ENCODE results near the gene ATF6. TPM values are rescaled to one million over a fixed set of nuclear protein-coding genes. Genes with fewer than 3 reads are reported as not detected.
A peak's percentile ranks its signal among the peaks of the same experiment; 100 is the strongest.

The ATF6 gene
- total and polyA plus RNA-seq, 9 of the 15 experiments (the other 6 are each of a cell fraction or from before 2014, with no cell fraction given): 11.7 to 32.4 (median 20.4) TPM

GRCh38 chr1:161726473-161727255, 39.5 kb upstream of the ATF6 start (continued):
- TF ChIP-seq, protein P1, sequence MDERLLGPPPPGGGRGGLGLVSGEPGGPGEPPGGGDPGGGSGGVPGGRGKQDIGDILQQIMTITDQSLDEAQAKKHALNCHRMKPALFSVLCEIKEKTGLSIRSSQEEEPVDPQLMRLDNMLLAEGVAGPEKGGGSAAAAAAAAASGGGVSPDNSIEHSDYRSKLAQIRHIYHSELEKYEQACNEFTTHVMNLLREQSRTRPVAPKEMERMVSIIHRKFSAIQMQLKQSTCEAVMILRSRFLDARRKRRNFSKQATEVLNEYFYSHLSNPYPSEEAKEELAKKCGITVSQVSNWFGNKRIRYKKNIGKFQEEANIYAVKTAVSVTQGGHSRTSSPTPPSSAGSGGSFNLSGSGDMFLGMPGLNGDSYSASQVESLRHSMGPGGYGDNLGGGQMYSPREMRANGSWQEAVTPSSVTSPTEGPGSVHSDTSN (CRISPR knock-in tag; IDR thresholded peaks at IDR 0.05; ENCODE audit: low read depth): no peak
- TF ChIP-seq, protein P1 (tag; conservative IDR thresholded peaks at IDR 0.05; ENCODE audit: low read depth): no peak
- TF ChIP-seq ZNF324 (CRISPR knock-in tag; IDR thresholded peaks at IDR 0.05) (no peak), POLR3G (IDR thresholded peaks at IDR 0.05; ENCODE audit: extremely low read depth, insufficient read length, insufficient replicate concordance) (no peak), SPI1 (IDR thresholded peaks at IDR 0.05; ENCODE audit: borderline replicate concordance, low read depth, low read length) (no peak), TBL1XR1 (IDR thresholded peaks at IDR 0.05; ENCODE audit: low read length in 2 of 2) (no peak), LEF1 (IDR thresholded peaks at IDR 0.05) (no peak), HLTF (IDR thresholded peaks at IDR 0.05) (peak; percentile 57; the same call in 1 of the 2 replicates), CREM (IDR thresholded peaks at IDR 0.05; ENCODE audit: low read depth) (peak; percentile 57), HDAC1 (IDR thresholded peaks at IDR 0.05) (peak in 1 of 2 experiments; percentile 75; a peak in 2 of 4 replicates), ZBTB17 (CRISPR knock-in tag; IDR thresholded peaks at IDR 0.05) (no peak), MAZ (CRISPR knock-in tag; conservative IDR thresholded peaks at IDR 0.05 in 1 of 2, IDR thresholded peaks at IDR 0.05 in 1 of 2) (peak; percentile 61 to 62), PRMT5 (CRISPR knock-in tag; IDR thresholded peaks at IDR 0.05) (no peak), SIX5 (IDR thresholded peaks at IDR 0.05; ENCODE audit: borderline replicate concordance in 1 of 2, insufficient read depth in 1 of 2, low read depth in 1 of 2, low read length in 2 of 2) (no peak), XRCC5 (IDR thresholded peaks at IDR 0.05; ENCODE audit: low read depth, low read length) (no peak), ID3 (CRISPR knock-in tag; IDR thresholded peaks at IDR 0.05) (no peak), ID3 (tag; IDR thresholded peaks at IDR 0.05) (no peak), TCF3 (CRISPR knock-in tag; IDR thresholded peaks at IDR 0.05) (no peak), NUFIP1 (IDR thresholded peaks at IDR 0.05; ENCODE audit: partially characterized antibody) (no peak), ZNF431 (CRISPR knock-in tag; IDR thresholded peaks at IDR 0.05) (no peak; the same call in 1 of the 2 replicates), PHF21A (IDR thresholded peaks at IDR 0.05; ENCODE audit: borderline replicate concordance, low read depth) (no peak)
- TF ChIP-seq, protein P2, sequence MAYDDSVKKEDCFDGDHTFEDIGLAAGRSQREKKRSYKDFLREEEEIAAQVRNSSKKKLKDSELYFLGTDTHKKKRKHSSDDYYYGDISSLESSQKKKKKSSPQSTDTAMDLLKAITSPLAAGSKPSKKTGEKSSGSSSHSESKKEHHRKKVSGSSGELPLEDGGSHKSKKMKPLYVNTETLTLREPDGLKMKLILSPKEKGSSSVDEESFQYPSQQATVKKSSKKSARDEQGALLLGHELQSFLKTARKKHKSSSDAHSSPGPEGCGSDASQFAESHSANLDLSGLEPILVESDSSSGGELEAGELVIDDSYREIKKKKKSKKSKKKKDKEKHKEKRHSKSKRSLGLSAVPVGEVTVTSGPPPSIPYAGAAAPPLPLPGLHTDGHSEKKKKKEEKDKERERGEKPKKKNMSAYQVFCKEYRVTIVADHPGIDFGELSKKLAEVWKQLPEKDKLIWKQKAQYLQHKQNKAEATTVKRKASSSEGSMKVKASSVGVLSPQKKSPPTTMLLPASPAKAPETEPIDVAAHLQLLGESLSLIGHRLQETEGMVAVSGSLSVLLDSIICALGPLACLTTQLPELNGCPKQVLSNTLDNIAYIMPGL (CRISPR knock-in tag; IDR thresholded peaks at IDR 0.05): no peak
- TF ChIP-seq, protein P3, sequence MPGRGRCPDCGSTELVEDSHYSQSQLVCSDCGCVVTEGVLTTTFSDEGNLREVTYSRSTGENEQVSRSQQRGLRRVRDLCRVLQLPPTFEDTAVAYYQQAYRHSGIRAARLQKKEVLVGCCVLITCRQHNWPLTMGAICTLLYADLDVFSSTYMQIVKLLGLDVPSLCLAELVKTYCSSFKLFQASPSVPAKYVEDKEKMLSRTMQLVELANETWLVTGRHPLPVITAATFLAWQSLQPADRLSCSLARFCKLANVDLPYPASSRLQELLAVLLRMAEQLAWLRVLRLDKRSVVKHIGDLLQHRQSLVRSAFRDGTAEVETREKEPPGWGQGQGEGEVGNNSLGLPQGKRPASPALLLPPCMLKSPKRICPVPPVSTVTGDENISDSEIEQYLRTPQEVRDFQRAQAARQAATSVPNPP (IDR thresholded peaks at IDR 0.05; ENCODE audit: borderline replicate concordance, insufficient read depth, insufficient read length): no peak
